ENCODE measurements around the gene IKBKE.

Gene IKBKE

DNA sequence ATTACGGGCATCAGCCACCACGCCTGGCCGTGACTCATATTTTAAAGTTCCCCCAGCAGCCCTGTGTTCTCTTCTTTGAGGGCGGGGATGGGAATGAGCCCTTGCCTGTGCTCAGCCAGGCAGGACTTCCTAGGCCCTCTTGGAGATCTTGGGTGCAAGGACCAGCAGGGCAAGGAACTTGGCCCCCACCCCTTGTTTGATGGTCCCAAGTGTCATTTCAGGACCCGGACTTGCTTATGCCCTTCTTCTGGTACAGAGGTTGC, 46.4 kb downstream of the IKBKE start:
- no peak for DNase-seq

DNA sequence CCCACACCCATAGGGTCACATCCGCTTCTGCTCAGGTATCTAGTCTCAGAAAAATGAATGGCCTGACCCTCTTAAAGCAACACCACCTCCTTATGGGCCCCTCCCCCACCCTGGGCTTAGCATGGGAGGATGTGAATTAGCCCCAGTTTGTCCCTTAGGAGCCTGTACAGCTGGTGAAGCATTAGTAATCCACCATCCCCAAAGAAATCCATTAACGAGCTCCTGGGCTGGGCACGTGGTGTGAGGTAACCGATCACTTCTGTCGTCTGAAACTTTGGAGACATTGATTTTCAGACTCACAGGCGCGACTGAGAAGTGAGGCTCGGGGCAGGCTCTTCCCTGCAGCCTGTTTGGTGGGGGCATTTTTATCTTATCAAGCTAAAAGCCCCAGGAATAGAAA, 47.5 kb downstream of the IKBKE start:
- DNase-seq, result no peak

DNA sequence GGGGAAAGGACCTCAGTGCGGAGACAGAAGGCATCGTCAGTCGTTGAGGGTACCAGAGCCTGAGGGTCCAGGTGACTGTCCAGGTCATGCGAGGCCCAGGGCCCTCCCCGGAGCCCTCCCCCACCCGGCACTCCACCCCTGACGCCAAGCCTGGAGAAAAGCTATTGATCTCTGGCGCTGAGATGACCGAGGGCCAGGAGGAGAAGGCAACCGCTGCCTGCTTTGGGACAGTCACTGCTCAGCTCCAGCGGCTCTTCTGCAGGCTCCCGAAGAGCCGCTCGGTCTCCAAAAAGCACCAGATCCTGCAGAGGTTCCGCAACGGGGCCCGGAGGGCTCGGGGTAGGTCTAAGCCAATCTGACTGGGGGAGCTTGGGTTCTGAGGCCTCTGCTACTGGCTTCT, 47.9 kb downstream of the IKBKE start:
- no peak for DNase-seq

GRCh38 chr1:206518743-206519142, 48.5 kb downstream of the IKBKE start:
- DNase-seq, result no peak

GRCh38 chr1:206521127-206521526, 50.9 kb downstream of the IKBKE start:
- DNase-seq, result no peak

DNA sequence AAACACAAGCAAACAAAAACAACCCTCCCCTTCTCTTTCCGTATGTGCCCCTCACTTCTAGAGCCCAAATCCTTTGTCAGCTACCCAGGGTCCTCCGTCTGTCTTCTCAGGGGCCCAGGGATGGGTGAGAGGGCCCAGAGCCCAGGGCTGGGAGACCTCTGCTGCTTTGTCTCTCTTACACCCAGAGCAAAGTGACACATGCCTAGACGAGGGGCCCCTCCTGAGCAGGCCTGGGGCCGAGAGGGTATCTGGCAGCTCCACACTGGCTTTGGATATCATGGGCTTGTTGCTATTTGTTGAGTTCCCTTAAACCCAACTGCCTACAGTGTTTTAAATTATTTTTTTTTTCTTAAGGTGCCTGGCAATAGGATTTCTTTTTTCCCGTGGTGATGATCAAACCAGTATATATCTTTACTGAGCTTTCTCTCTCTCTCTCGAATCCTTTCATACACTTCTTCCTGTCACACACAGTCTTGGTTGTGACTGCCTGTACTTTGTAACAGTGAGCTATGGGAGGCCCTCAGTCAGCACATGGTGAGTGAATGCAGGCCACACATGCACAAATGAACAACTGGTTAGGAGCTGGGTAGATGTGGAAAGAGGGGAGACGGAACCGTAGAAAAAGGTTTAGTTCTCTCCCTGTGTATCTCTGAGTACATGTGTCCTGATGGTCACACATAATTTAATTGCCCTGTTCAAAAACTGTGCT, 51.6 kb downstream of the IKBKE start:
- no peak for DNase-seq

DNA sequence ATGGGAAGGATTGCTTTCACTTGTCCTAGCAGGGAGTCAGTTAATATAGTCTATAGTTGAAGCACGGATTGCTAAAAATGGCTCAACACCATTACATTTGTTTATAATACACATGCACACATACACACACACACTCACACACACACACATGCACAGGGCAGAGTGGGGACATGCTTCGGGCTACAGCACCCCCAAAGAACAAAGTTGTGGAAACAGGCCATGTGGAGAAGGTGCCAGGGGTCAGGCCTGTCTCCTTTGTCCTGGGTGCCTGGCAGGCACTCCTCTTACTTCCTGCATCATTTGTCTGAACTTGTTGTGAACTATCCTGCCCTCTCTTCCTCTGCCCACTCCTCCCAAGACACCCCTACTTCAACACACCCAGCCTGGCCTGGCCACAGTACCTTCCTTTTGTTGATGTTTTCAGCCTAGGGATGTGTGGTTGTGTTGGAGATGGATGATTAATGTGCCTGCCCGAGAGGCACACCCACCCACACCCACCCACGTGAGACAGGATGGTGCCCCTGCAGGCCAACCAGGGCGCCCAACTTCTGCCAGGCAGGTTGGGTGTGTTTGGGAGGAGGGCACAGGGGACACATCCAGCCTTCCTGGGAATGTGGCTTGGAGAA, 54.6 kb downstream of the IKBKE start:
- DNase-seq, result no peak

DNA sequence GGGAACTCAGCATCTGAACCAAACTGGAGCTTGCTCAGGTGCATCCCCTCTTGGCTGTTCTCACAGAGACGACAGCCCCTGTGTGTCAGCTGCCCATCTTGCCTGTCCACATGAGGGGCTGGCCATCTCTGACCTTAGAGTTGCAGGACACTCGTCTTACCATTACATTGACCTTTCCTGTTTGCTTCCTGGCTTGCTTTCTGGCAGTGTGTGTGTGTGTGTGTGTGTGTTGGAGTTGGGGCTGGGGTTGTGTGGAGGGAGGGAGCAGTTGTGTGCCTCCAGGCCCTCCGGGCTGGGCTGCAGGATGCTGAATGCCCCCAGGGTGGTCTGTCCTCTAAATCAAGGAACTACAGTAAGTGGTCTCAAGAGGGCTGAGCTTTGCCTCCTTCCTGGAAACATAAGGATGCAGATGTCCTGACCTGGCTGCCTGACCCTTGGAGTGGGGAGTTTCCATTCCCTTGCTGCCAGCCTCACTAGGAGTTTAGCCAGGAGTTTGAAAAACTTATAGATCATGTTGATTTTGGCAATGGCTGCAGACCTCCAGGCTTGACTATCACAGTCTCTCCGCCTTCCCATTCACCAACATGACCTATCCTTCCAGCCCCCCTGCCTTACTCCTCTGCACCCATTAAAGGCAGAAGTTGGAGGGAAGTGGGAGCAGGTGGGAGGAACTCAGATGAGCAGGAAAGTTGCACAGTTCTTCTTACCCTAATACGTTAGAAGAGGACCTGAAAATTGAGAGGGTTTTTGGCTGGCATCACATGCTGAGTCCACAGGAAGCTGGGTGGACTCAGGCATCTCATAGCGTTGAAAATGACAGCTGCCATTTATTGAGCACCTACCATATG, 56.0 kb downstream of the IKBKE start:
- no peak for DNase-seq

DNA sequence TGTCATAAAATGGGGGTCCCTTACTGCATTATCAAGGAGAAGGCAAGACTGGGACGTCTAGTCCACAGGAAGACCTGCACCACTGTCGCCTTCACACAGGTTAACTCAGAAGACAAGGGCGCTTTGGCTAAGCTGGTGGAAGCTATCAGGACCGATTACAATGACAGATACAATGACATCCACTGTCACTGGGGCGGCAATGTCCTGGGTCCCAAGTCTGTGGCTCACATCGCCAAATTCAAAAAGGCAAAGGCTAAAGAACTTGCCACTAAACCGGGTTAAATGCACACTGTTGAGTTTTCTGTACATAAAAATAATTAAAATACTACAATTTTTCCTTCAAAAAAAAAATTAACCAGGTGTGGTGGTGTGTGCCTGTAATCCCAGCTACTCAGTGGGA, 59.1 kb downstream of the IKBKE start:
- no peak for DNase-seq

DNA sequence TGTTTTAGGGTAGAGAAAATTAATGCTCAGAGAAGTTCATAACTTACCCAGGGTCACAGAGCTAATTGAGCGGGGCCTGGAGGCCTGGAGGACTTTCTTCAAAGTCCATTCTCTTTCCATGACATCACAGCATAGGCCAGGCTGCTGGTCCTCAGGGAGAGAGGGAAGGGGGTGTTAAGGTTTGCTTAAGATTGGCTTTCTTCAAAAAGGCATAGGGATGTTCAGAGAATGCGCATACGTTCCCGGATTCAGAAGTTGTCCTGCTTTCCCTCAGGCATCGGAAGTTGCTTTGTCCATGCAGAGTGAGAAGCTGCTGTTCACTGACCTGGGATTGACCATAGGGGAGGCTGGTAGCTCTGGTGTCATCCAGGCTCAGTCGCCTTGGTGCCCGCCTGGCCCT, 62.1 kb downstream of the IKBKE start:
- no peak for DNase-seq

- no peak for DNase-seq
Observed at GRCh38 chr1:206534552-206534951, 64.3 kb downstream of the IKBKE start.

GRCh38 chr1:206535853-206536188, 65.5 kb downstream of the IKBKE start:
- DNase-seq, result no peak

- no peak for DNase-seq
Observed at GRCh38 chr1:206537141-206537540, 66.9 kb downstream of the IKBKE start.

DNA sequence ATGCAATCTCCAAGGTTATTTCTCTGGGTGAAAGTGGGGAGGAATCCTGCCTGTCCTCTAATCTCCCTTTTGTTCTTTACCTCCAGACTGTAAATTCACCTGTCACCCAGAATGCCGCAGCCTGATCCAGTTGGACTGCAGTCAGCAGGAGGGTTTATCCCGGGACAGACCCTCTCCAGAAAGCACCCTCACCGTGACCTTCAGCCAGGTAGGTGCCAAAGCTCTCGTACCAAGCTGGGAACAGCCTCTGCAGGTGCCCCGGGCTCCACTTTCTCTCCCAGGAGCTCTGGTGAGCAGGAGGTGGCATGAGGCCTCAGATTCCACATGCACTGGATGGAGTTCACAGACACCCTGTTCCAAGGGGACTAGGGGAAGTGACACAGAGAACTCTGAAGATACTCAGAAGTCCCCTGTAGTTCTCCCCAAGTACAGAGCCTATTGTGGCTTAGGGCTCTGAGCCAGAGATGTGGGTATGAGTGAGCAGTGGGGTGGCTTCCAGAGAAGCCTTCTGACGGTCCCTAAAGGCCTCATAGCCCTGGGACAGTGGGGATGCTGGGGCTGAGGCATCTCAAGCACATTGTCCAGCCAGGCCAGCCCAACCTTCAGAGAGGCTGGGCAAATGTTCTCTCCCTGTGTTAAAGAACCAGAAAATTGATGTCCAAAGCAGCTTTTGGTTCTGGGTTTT, 68.0 kb downstream of the IKBKE start:
- DNase-seq, result no peak

- DNase-seq, result no peak
Observed at GRCh38 chr1:206538901-206539640, 68.8 kb downstream of the IKBKE start.

DNA sequence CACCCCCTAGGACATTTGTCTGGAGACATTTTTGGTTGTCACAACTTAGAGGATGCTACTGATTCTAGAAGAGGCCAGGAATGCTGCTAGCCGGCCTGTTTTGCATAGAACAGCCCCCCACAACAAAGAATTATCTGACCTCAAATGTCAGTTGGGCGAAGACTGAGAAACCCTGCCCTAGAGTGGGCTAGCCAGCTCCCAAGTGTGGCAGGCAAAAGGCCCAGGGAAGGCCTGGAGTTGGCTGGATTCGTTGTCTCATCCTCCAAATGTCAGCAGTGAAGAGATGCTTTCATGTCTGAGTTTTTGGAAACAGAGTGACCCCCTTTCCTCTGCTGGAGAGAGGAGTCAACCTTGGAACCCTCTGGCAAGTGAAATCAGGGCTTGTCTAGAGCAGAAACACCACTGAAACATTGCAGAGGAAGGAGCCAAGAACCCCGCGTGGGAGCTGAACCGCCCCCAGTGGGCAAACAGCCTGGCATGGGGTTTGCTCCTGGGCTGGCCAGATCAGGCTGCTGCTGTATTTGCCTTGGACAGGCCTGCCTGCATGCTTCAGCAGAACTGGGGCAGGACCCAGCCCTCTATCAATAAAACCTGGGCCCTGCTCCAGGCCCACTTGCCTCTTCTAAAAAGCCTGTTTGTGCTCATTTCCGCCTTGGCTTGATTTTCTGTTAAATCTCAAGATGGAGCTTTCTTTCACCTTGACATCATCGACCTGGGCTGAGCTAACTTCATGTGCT, 69.9 kb downstream of the IKBKE start:
- DNase-seq, result no peak

GRCh38 chr1:206541236-206541833, 71.1 kb downstream of the IKBKE start:
- DNase-seq, result no peak

DNA sequence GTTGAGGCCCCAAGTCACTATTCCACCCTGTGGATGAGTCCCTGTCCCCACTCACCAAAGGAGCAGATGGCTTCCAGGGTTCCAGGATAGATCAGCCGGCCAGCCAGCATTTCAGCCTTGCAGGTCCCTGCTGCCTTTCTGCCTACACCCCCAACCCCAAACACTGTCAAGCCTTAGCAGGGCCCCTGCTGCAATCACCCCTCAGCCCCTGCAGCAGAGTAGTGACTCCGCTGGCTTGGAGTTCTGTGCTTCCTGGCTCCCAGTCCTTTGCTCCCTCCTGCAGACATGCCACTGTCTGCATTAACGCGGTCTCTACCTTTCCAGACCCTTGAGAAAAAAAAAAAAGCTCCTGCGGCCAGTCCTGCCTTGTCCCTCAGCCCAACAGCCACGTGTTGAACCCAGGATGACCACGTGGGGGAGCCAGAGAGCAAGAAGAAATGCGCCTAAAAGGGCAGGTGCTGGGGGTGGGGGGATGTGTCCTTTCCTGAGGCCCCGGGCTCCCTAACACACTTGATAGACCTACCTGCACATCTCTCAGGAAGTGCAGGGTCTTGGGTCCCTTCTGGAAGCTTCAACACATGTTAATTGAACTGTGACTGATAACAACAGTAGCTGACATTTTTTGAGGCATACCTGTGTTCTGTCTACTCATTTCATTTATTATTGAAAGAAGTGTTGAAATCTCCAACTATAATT, 74.4 kb downstream of the IKBKE start:
- peak; percentile 17 for DNase-seq

DNA sequence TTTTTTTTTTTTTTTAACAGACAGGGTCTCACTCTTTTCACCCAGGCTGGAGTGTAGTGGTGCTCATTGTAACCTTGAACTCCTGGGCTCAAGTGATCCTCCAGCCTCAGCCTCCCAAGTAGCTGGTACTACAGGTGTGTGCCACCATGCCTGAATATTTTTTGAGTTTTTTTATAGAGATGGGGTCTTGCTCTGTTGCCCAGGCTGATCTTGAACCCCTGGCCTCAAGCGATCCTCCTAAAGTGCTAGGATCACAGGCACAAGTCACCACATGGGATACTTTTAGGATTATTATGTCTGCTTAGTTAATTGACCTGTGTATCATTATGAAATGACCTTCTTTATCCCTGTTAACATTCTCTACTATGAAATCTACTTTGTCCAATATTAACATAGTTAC, 75.1 kb downstream of the IKBKE start:
- DNase-seq, result no peak
